Measurements from ENCODE around the gene GABRB1.

DNA sequence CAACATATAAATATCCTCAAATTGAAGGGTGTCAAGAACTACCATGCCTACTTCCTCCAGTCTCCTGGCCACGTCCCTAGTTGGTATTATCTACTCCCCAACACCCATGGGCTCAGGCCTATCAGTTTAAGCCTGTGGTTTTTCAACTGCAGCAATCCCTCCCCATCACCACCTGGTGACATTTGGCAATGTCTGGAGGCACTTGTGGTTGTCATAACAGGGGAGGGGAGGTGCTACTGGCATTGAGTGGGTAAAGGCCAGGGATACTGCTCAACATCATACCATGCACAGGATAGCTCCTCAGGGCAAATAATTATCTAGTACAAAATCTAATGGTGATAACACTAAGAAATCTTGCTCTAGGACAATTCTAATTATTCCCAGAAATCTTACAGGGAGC, 336.8 kb downstream of the GABRB1 start:
- TF ChIP-seq, protein P1, sequence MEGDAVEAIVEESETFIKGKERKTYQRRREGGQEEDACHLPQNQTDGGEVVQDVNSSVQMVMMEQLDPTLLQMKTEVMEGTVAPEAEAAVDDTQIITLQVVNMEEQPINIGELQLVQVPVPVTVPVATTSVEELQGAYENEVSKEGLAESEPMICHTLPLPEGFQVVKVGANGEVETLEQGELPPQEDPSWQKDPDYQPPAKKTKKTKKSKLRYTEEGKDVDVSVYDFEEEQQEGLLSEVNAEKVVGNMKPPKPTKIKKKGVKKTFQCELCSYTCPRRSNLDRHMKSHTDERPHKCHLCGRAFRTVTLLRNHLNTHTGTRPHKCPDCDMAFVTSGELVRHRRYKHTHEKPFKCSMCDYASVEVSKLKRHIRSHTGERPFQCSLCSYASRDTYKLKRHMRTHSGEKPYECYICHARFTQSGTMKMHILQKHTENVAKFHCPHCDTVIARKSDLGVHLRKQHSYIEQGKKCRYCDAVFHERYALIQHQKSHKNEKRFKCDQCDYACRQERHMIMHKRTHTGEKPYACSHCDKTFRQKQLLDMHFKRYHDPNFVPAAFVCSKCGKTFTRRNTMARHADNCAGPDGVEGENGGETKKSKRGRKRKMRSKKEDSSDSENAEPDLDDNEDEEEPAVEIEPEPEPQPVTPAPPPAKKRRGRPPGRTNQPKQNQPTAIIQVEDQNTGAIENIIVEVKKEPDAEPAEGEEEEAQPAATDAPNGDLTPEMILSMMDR (conservative IDR thresholded peaks at IDR 0.05 in 1 of 2, IDR thresholded peaks at IDR 0.05 in 1 of 2; ENCODE audit: low read depth in 1 of 2, low read length in 2 of 2): no peak
- TF ChIP-seq EZH2 (IDR thresholded peaks at IDR 0.05; ENCODE audit: low read length, missing control alignments): no peak

Data from fibroblast of lung (primary cell).